Fibroblast of mammary gland (primary cell): ENCODE data around the gene DESI2.

Source experiments
- DNase-seq: peaks from one replicate; pipeline ENCODE4 v3.0.0-alpha.2; 2010; ENCODE audit warnings: low read depth
- H3K4me3 ChIP-seq: 2 replicates; pipeline ENCODE4 v1.5.1; 2011; ENCODE audit warnings: low read depth, mild to moderate bottlenecking, low read length, moderate library complexity; ENCODE audit not compliant: control insufficient read depth
- TF ChIP-seq, protein P1 (sequence below): conservative IDR thresholded peaks from 2 replicates; pipeline ENCODE4 v1.5.1; 2011; ENCODE audit warnings: low read depth, low read length, inconsistent platforms; ENCODE audit not compliant: control insufficient read depth, insufficient read depth

DESI2 gene

DNA sequence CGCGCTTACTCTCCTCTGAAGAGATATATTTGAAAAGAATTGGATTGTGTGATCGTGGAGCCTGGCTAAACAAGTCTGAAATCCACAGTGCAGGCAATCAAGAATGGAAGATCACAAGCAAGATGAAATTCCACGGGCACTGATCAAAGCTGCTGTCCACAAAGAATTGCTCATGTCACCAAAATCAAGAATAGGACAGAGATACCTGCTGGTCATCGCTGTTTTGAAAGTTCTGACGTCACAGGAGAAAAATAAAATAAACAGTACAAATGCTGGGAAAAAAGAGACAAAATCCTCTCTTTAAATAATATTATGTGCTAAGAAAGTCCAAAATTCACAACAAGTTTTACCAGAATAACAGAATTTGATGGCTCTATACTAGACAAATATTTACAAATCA is 12.0 kb upstream of the DESI2 start:
- DNase-seq = no peak
- TF ChIP-seq, protein P1, sequence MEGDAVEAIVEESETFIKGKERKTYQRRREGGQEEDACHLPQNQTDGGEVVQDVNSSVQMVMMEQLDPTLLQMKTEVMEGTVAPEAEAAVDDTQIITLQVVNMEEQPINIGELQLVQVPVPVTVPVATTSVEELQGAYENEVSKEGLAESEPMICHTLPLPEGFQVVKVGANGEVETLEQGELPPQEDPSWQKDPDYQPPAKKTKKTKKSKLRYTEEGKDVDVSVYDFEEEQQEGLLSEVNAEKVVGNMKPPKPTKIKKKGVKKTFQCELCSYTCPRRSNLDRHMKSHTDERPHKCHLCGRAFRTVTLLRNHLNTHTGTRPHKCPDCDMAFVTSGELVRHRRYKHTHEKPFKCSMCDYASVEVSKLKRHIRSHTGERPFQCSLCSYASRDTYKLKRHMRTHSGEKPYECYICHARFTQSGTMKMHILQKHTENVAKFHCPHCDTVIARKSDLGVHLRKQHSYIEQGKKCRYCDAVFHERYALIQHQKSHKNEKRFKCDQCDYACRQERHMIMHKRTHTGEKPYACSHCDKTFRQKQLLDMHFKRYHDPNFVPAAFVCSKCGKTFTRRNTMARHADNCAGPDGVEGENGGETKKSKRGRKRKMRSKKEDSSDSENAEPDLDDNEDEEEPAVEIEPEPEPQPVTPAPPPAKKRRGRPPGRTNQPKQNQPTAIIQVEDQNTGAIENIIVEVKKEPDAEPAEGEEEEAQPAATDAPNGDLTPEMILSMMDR = no peak
- H3K4me3 ChIP-seq = no peak overlapping the region

DNA sequence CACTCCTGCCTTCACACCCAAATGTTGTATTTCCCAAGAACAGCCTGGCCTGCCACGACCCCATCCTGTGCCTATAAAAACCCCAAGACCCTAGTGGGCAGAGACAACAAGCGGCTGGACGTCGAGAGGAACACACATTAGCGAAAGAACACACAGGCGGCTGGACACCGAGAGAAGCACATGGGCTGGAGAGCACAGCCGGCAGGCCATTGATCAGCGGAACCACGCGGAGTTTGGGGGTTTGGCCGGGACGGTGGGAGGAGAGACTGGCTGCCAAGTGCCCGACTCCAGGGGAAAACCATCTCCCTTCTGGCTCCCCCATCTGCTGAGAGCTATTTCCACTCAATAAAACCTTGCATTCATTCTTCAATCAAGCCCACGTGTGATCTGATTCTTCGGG is 10.4 kb upstream of the DESI2 start:
- DNase-seq = no peak
- no peak overlapping the region for H3K4me3 ChIP-seq
- TF ChIP-seq, protein P1 = no peak

DNA sequence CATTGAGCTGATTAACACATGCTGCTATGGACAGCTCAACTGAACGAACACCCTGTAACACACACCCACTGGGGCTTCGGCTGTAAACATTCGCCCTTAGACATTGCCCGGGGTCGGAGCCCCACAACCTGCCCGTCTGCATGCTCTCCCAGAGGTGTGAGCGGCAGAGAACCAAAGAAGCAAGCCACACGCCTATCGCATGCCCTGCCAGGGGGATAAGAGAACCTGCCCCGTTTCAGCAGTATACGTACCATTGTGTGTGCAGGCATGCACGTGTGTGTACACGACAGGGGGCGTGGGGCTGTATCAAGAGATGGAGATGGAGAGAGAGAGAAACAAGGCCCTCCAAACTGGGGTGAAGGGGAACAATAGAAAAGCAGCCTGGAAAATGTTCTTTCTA is 9.9 kb upstream of the DESI2 start:
- no peak overlapping the region for H3K4me3 ChIP-seq
- DNase-seq = no peak
- TF ChIP-seq, protein P1 = no peak

DNA sequence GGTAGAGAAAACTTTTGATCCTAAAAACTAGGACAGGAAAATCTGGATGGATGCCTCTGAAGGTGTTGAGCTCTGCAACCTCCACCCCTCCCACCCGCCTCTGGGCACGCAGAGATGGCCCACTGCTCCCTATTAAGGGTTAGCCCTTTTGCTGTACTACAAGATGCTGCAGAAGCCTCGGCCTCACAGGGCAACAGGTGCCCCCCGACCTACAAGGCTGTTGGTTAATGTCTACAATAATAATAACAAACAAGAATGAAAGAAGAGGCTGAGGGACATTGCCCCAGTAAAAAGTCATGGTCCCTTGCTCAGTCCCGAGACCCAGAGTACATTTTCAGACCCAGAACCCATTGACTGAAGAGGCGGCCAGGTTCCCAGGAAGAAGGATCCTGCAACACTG is 7.5 kb upstream of the DESI2 start:
- DNase-seq = no peak
- TF ChIP-seq, protein P1 = no peak
- H3K4me3 ChIP-seq = no peak overlapping the region

DNA sequence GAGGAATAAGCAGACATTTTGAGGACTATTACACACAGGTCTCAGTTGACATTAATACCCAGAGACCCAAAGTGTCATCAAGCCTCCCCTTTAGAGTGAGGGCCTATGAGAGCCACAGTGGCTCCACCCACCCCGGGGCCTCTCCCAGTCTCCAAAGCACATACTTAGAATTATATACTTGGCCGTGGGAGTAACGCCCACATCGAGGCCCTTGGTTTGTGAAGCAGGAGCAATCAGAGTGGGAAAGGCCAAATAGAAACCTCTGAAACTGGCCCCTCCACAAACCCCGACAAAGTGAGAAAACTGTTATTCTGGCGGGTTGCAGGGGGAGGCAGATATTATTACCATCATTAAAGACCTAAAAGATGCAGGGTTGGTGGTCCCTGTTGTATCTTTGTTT is 7.0 kb upstream of the DESI2 start:
- no peak for DNase-seq
- H3K4me3 ChIP-seq = no peak overlapping the region
- TF ChIP-seq, protein P1 = no peak

DNA sequence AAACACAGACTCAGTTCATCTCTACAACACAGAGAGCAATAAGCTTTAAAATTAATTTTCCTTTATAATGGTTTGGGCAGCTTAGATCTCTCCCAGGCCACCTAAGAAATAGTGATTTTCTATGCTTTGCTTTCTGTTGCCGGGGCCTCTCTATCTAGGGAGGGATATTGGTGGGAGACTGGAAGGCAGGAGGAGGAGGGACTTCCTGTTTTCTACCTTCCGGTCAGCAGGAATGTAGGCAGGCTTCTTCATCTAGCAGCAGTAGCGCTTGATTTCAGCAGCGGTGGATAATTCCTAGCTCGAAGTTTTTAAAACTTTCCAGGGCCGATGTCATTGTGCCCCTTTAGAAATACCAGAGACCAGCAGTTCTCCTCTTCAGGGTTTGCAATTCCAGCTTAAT is 5.1 kb upstream of the DESI2 start:
- DNase-seq = no peak
- no peak overlapping the region for H3K4me3 ChIP-seq
- TF ChIP-seq, protein P1 = no peak

DNA sequence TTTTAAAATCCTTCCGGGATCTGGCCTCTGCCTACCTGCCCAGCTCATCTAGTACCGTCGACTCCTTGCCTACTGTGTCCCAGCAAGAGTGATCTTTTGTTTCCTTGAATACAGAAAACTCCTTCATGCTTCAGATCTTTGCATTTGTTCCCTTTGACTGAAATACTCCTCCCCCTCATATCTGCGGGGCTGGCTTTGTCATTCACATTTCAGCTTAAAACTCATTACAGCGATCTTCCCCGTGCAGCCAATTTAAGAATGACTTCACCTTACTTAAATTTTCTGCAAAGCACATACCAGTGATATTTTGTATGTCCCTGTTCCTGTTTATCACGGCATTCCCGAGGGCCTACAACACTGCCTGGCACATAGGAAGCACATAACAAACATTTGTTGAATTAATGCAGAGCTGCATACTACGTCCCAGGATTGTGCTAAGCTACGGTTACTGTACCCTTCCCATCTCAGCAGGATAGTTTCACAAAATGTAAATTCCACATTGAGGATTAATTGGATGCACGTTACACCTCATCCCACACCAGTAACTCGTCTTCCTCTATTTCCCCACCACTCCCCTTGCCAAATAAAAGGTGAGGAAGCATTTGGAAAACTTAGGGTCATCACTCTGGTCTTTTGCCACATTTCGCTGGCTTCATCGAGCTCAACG is 837 bp upstream of the DESI2 start:
- DNase-seq = peak; percentile 44
- TF ChIP-seq, protein P1 = no peak
- H3K4me3 ChIP-seq = peak overlapping the region; percentile 64
